K562 (cell line): ENCODE data around the gene LMOD1. TPM values are rescaled to one million over a fixed set of nuclear protein-coding genes. Genes with fewer than 3 reads are reported as not detected.

ENCODE experiments used
- BHLHE40 ChIP-seq: IDR thresholded peaks from 2 replicates; pipeline ENCODE4 v1.6.1; 2011; ENCODE audit warnings: low read length, improper control_type of control experiment
- CBFA2T2 ChIP-seq: fragments of 450-650 bp; conservative IDR thresholded peaks from 2 replicates; pipeline ENCODE4 v1.6.1; 2017; ENCODE audit warnings: mild to moderate bottlenecking
- CLOCK ChIP-seq: fragments of 250-450 bp; sonication (Bioruptor Pico); IDR thresholded peaks from 2 replicates; pipeline ENCODE4 v1.4.0; 2020; ENCODE audit warnings: mild to moderate bottlenecking, moderate library complexity, borderline replicate concordance
- COPS2 ChIP-seq: fragments of 450-650 bp; conservative IDR thresholded peaks from 2 replicates; pipeline ENCODE4 v1.6.1; 2016; ENCODE audit warnings: mild to moderate bottlenecking, moderate library complexity
- EWSR1 ChIP-seq: fragments of 450-650 bp; IDR thresholded peaks from 2 replicates; pipeline ENCODE4 v1.6.1; 2018; ENCODE audit warnings: borderline replicate concordance, mild to moderate bottlenecking, low read depth, moderate library complexity; ENCODE audit not compliant: partially characterized antibody
- PRDM10 ChIP-seq: fragments of 450-650 bp; IDR thresholded peaks from 2 replicates; pipeline ENCODE4 v1.6.1; 2018; ENCODE audit not compliant: partially characterized antibody
- SMAD2 ChIP-seq: fragments of 150-350 bp; IDR thresholded peaks from 2 replicates; pipeline ENCODE4 v1.6.1; 2014; ENCODE audit warnings: low read depth, mild to moderate bottlenecking, low read length
- STAT5A ChIP-seq: IDR thresholded peaks from 2 replicates; pipeline ENCODE4 v1.6.1; 2012; ENCODE audit warnings: low read length, inconsistent platforms, borderline replicate concordance
- THRB ChIP-seq: fragments of 450-650 bp; formaldehyde crosslinking; conservative IDR thresholded peaks from 2 replicates; pipeline ENCODE4 v1.4.0; 2022; ENCODE audit warnings: mild to moderate bottlenecking, missing genetic modification characterization
- ZBTB8A ChIP-seq: fragments of 450-650 bp; IDR thresholded peaks from 2 replicates; pipeline ENCODE4 v1.6.1; 2018; ENCODE audit warnings: mild to moderate bottlenecking, moderate library complexity; ENCODE audit not compliant: partially characterized antibody
- ZNF143 ChIP-seq: sonication (generic); formaldehyde crosslinking; IDR thresholded peaks from 2 replicates; pipeline ENCODE4 v1.9.0; 2022; ENCODE audit warnings: mild to moderate bottlenecking, missing genetic modification reagents
- ZNF174 ChIP-seq: fragments of 250-450 bp; sonication (Bioruptor Pico); IDR thresholded peaks from 2 replicates; pipeline ENCODE4 v1.4.0; 2020; ENCODE audit warnings: mild to moderate bottlenecking
- ZNF408 ChIP-seq: fragments of 250-450 bp; sonication (Bioruptor Pico); IDR thresholded peaks from 2 replicates; pipeline ENCODE4 v1.4.0; 2020; ENCODE audit warnings: low read depth, mild to moderate bottlenecking, moderate library complexity
- ZNF589 ChIP-seq: fragments of 200-800 bp; sonication (Bioruptor generic); IDR thresholded peaks from 2 replicates; pipeline ENCODE4 v1.6.1; 2016; ENCODE audit warnings: low read depth, missing genetic modification characterization, missing compliant biosample characterization
- ZNF609 ChIP-seq: sonication (generic); formaldehyde crosslinking; IDR thresholded peaks from 2 replicates; pipeline ENCODE4 v1.8.1; 2023; ENCODE audit warnings: missing genetic modification reagents, mild to moderate bottlenecking, borderline replicate concordance
- ZNF79 ChIP-seq: fragments of 250-450 bp; sonication (Bioruptor Pico); IDR thresholded peaks from 2 replicates; pipeline ENCODE4 v1.4.0; 2020; ENCODE audit warnings: low read depth, mild to moderate bottlenecking, moderate library complexity
- polyA plus RNA-seq, 8 experiments: library from polyadenylated mRNA; depleted of rRNA in 4 of 8; stranded (reverse) in 5 of 8; unstranded in 3 of 8; fragments of >200 nt; fragmentation: Nextera tagmentation in 2 of 8; fragmentation: Illumina TruSeq in 1 of 8; extraction: Ambion mirVana in 2 of 8; extraction: Trizol in 1 of 8; gene quantifications; 2 replicates each; pipeline versions ENCODE4 v1.2.1 to v1.2.3, GENCODE V29; 2011 to 2014; ENCODE audit warnings: inconsistent platforms in 1 of 8, missing spikeins in 1 of 8
- total RNA-seq, 7 experiments: library from RNA; depleted of rRNA in 6 of 7; stranded (reverse); fragments of >200 nt in 6 of 7; fragmentation: Illumina TruSeq in 2 of 7; extraction: Trizol in 2 of 7; gene quantifications; 2 replicates each; pipeline versions ENCODE4 v1.2.1 to v1.2.3, GENCODE V29; 2011 to 2021; ENCODE audit warnings: low replicate concordance in 1 of 7

LMOD1 gene
- total and polyA plus RNA-seq, 9 of the 15 experiments (the other 6 are each of a cell fraction or from before 2014, with no cell fraction given), result 0.03 to 0.54 (median 0.38) TPM; not detected in 1

GRCh38 chr1:201916649-201917249, 29.6 kb downstream of the LMOD1 start (continued):
- TF ChIP-seq ZNF609 (no peak), CLOCK (no peak), CBFA2T2 (no peak), COPS2 (no peak), ZNF79 (CRISPR knock-in tag) (no peak), ZNF589 (CRISPR knock-in tag) (no peak), PRDM10 (no peak), ZNF408 (no peak), BHLHE40 (no peak), ZBTB8A (no peak), ZNF143 (CRISPR knock-in tag) (no peak), ZNF174 (CRISPR knock-in tag) (no peak), THRB (CRISPR knock-in tag) (no peak), EWSR1 (no peak), SMAD2 (no peak), STAT5A (no peak)
